Nephron progenitor cell (in vitro differentiated cells): ENCODE measurements around the gene TMCC1.
A peak's percentile ranks its signal among the peaks of the same experiment; 100 is the strongest.

Source experiments
- DNase-seq: peaks from one replicate; pipeline ENCODE4 v3.0.0; 2021
- H3K27ac Mint-ChIP-seq: 2 replicates; pipeline ENCODE4 v1.8.0; 2021; ENCODE audit warnings: mild to moderate bottlenecking, moderate library complexity, mixed read lengths
- H3K27me3 Mint-ChIP-seq: 2 replicates; pipeline ENCODE4 v1.8.0; 2021; ENCODE audit warnings: mild to moderate bottlenecking, low read depth, mixed read lengths; ENCODE audit not compliant: poor library complexity
- H3K36me3 Mint-ChIP-seq: 2 replicates; pipeline ENCODE4 v1.8.0; 2021; ENCODE audit warnings: low read depth, mixed read lengths
- H3K4me1 Mint-ChIP-seq: 2 replicates; pipeline ENCODE4 v1.8.0; 2021; ENCODE audit warnings: mixed read lengths
- H3K4me3 Mint-ChIP-seq: 2 replicates; pipeline ENCODE4 v1.8.0; 2021; ENCODE audit warnings: mild to moderate bottlenecking, moderate library complexity, mixed read lengths
- H3K9me3 Mint-ChIP-seq: 2 replicates; pipeline ENCODE4 v1.8.0; 2021; ENCODE audit warnings: mild to moderate bottlenecking, moderate library complexity, mixed read lengths
- CTCF ChIP-seq: fragments of 200-600 bp; sonication (generic); IDR thresholded peaks from 2 replicates; pipeline ENCODE4 v1.5.0; 2021; ENCODE audit warnings: antibody characterized with exemption

The TMCC1 gene

GRCh38 chr3:129727707-129728106, 165.8 kb downstream of the TMCC1 start:
- Mint-ChIP-seq H3K27me3 (no peaks in the 10 kb centered on the region), H3K9me3 (peaks cover 6% of the 10 kb centered on the region), H3K36me3 (peaks cover 8% of the 10 kb centered on the region), H3K4me1 (peaks cover 15% of the 10 kb centered on the region), H3K4me3 (no peak overlapping the region), H3K27ac (no peak overlapping the region)
- no peak for TF ChIP-seq CTCF
- no peak for DNase-seq

GRCh38 chr3:129723558-129724324, 169.8 kb downstream of the TMCC1 start:
- Mint-ChIP-seq H3K27me3 (no peaks in the 10 kb centered on the region), H3K9me3 (peaks cover 1% of the 10 kb centered on the region), H3K27ac (peak overlapping the region; percentile 41), H3K4me1 (peaks cover 18% of the 10 kb centered on the region), H3K4me3 (no peak overlapping the region), H3K36me3 (peaks cover 3% of the 10 kb centered on the region)
- DNase-seq = no peak
- TF ChIP-seq CTCF = no peak

GRCh38 chr3:129722527-129722926, 171.0 kb downstream of the TMCC1 start:
- no peak for DNase-seq
- Mint-ChIP-seq H3K4me3 (no peak overlapping the region), H3K27me3 (no peaks in the 10 kb centered on the region), H3K36me3 (no peaks in the 10 kb centered on the region), H3K27ac (no peak overlapping the region), H3K4me1 (peaks cover 18% of the 10 kb centered on the region), H3K9me3 (no peaks in the 10 kb centered on the region)
- TF ChIP-seq CTCF = no peak

DNA sequence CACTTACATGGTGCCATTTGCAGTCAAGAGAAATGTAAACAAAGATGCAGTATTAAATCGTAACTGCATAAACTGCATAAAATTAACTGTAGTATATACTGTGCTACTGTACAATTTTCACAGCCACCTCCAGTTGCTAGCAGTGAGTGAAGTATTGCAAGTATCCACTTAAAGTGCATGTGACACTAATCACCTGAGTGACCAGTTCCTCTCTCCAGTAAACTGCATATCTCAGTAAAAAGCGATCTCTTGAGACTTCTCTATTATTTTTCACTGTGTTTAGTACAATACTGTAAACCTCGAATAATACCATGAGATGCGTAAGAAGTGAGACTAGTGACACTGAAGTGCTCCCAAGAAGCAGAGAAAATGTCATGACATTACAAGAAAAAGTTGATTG, 175.3 kb downstream of the TMCC1 start:
- no peak overlapping the region for H3K27ac Mint-ChIP-seq
- no peaks in the 10 kb centered on the region for H3K9me3 Mint-ChIP-seq
- H3K4me1 Mint-ChIP-seq = peaks cover 8% of the 10 kb centered on the region
- H3K36me3 Mint-ChIP-seq = no peaks in the 10 kb centered on the region
- no peaks in the 10 kb centered on the region for H3K27me3 Mint-ChIP-seq
- no peak overlapping the region for H3K4me3 Mint-ChIP-seq
- no peak for TF ChIP-seq CTCF
- DNase-seq = no peak

DNA sequence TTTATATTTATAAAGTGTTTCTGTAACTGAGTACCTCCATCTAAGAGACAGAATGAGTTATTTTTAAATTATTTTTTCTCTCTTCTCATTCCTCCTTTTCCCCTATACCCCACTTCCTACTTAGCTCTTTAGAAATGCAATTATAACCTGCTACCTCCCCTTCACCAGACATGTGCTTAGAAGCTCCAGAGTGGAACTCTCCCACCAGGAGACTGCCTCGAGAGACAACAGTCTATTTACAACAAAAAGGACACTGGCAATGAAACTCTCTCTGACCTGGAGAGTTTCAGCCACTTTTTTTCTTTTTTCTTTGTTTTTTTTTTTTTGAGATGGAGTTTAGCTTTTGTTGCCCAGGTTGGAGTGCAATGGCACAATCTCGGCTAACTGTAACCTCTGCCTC, 177.7 kb downstream of the TMCC1 start:
- TF ChIP-seq CTCF = no peak
- DNase-seq = no peak
- Mint-ChIP-seq H3K4me3 (no peak overlapping the region), H3K27ac (no peak overlapping the region), H3K9me3 (no peaks in the 10 kb centered on the region), H3K4me1 (no peaks in the 10 kb centered on the region), H3K36me3 (no peaks in the 10 kb centered on the region), H3K27me3 (no peaks in the 10 kb centered on the region)

DNA sequence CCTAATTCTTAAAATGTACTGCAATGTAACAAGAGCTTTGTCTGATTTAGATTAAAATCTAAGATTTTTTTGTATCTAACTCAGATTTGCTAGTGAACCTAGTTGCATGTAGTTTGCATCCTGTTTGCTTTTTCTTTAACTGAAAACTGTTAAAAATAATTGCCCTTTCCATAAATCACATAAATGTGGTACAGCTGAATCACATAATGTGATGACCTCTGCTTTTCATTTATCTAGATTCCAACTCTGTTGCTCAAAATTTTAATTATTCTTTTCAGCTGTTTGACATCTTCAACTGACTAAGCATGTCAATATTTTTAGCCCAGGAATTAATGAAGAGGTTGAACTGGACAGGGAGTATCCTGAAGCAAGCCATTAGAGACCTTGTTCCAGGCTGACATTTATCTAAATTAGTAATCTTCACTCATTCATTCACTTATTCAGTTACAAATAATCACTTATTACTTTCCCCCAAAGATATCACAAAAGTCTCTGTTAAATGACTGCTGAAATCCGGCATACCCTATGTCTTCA, 185.1 kb downstream of the TMCC1 start:
- Mint-ChIP-seq H3K27me3 (no peaks in the 10 kb centered on the region), H3K9me3 (no peaks in the 10 kb centered on the region), H3K4me3 (no peak overlapping the region), H3K36me3 (peaks cover 7% of the 10 kb centered on the region), H3K27ac (no peak overlapping the region), H3K4me1 (no peaks in the 10 kb centered on the region)
- no peak for DNase-seq
- TF ChIP-seq CTCF = no peak
